GM18505 (cell line): ENCODE measurements around the gene IFNG.
"Not testable (repeated sequence)": the region's sequence is repeated elsewhere in the genome, so short reads cannot be mapped to it uniquely, and the experiment has no call there.

Experiments used
- ATAC-seq: cut with Tn5 transposase; IDR thresholded peaks from one replicate; pipeline ENCODE4 v1.9.1; 2021; ENCODE audit not compliant: unreplicated experiment
- POLR2A ChIP-seq: IDR thresholded peaks from 4 replicates; pipeline ENCODE4 v1.6.1; 2011; ENCODE audit warnings: borderline replicate concordance; ENCODE audit not compliant: insufficient read depth, insufficient read length; ENCODE audit errors: extremely low read depth

IFNG gene

GRCh38 chr12:68159681-68160304 is at the start of gene IFNG:
IFNG (minus strand) TSS chr12:68159740; CDS start chr12:68159615, 125 bp downstream.
- no peak for TF ChIP-seq POLR2A
- no peak for ATAC-seq

DNA sequence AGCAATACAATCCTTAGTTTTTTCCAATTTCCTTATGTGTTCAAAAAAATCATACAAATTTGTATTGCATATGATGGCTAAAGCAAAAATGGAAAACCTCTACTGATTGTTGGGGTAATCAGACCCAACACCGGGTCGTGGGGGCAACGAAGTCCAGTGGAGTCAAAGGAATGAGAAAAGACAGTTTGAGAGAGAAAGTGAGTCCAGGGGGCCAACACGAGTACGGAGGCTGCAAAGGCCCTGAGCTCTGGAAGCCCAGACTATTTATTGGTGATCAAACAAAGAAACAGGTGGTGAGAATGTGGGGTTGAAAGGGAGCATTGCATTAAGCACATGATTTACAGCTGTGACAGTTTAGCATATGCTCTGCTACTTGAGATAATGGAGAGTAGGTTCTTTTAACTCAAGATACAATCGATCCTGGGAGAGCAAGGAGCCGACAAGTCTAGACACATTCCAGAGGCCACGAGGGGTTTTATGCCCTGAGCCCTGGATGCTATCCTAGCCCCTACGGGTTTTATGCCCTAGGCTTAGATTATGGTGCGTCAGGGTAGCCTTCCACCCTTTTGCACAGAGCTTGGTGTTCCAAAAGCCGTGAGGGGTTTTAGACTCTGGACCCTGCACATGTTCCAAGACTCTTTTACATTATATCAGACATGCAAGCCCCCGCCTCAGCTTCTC is 49.6 kb upstream of the IFNG start:
- ATAC-seq, result not testable (repeated sequence)

DNA sequence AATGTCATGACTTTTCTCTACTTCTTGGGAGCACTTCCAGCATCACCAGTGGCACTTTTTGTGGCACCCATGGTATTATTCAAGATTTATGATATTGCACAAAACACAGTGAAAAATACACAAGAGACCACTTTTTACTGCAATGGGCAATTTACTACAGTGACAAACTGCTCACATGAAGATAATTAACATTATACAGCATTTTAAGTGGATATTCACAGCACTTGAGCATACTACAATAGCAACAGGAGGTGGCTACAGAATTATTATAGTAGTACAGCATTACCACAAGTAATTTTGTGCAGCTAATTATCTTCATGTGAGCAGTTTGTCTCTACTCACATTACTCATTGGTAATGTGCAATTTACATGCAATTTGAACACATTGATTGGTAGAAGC is 47.7 kb upstream of the IFNG start:
- TF ChIP-seq POLR2A, result no peak
- no peak for ATAC-seq

DNA sequence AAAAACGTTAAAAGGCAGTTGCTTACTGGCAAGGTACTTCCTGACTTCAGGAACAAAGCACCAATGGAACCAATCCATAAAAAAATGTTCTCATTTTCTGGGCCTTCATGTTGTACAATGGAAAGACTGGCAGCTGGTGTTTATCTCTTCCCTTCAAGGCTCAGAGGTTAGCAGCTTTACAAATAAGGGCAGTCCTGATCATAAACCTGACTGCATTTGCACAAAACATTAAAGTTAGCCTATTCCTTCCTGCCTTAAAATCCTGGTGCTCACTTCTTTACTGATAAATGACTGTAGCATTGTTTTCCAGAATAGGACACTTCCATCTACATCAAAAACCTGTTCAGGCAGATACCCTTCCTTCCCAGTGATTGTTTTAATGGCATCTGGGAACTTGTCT is 46.9 kb upstream of the IFNG start:
- ATAC-seq, result no peak

DNA sequence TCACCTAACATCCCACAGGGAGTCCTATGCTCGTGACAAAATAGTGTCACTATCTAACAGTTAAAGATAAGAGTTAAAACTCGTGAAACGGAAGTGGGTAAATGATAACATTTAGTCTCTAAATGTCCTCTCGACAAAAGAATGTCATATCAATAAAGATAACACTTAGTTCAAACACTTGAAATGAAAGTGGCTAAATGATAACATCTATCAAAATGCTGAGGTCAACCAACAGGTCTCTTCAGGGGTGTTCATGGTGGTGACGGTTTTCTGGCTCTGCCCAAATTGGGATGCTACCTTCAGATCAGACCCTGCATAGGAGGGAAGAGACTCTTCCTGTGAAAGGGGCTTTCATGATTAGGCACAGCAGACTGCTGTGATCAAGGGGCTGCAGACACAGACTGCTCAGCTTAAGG is 43.9 kb upstream of the IFNG start:
- TF ChIP-seq POLR2A, result no peak
- no peak for ATAC-seq

More for the DNA sequence above, 46.9 kb upstream of the IFNG start:
- no peak for TF ChIP-seq POLR2A

DNA sequence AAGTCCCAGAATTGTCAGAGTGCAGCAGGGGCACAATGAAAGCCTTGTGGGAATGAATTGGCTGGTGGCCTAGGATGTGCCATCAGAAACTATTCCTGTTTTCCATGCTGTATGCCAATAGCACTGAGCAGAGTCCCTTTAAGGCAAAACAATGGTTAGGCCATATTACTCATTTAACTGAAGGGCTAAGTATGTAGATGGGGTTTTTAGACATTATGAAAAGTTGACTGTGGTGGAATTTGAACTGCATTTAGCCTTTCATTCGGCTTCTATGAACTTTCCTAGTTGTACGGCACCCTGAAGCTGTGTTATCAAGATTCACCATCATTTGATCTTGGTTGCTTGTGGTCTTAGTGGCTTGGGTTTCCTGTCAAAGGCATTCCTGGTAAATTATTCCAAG is 41.3 kb upstream of the IFNG start:
- TF ChIP-seq POLR2A, result no peak
- no peak for ATAC-seq

- ATAC-seq, result no peak
- TF ChIP-seq POLR2A, result no peak
These were observed 39.6 kb upstream of the IFNG start for GRCh38 chr12:68199127-68199526.

DNA sequence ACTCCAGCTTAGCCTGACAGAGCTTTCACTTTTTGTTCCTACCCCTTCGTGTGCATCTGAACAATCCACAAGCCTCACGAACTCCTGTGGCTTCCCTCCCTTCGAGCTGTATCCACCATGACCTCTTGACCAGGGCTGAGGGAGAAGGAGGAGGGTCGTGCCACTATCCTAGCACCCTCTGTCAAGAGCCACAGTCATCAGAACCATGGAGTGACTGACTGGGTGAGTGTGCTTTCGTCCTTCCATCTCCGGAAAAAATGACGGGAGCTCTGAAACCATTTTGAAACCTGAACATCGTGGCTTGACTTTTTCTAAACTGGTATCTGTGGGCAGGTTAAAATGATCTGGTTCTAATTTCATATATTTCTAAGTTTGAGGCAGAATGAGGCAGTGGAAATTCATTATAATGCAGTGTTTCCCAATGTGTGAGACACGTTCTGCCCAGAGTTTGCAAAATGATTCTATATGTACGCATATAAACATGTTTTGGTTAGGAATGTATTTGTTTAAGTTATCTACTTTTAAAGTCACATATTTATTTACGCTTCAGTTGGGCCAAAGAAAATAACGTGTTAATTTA is 39.1 kb upstream of the IFNG start:
- ATAC-seq, result no peak
- no peak for TF ChIP-seq POLR2A

- ATAC-seq, result no peak
These were observed 30.8 kb upstream of the IFNG start for GRCh38 chr12:68190301-68190700.

DNA sequence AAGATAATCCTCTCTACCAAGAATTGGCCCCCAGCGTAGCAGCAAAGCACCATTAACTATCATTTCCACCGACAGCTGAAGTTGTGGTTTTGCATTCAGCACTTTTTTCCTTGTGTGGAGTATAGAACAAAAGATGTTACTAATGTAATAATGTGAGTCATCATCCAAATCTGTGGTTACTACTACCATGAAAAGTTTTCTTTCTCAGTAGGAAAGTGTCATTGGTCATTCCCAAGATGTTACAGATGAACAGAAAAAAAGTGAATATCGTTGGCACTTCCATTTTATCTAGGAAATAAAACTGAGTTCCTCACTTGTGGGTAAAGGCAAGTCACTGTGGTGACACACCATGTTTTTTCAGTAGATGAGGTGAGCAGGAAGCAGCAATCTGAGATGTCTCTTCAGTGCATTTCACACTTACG is 30.3 kb upstream of the IFNG start:
- no peak for ATAC-seq
- no peak for TF ChIP-seq POLR2A

More at GRCh38 chr12:68190301-68190700, 30.8 kb upstream of the IFNG start:
- no peak for TF ChIP-seq POLR2A

GRCh38 chr12:68185598-68185997 is 26.1 kb upstream of the IFNG start:
- no peak for ATAC-seq
- TF ChIP-seq POLR2A, result no peak

DNA sequence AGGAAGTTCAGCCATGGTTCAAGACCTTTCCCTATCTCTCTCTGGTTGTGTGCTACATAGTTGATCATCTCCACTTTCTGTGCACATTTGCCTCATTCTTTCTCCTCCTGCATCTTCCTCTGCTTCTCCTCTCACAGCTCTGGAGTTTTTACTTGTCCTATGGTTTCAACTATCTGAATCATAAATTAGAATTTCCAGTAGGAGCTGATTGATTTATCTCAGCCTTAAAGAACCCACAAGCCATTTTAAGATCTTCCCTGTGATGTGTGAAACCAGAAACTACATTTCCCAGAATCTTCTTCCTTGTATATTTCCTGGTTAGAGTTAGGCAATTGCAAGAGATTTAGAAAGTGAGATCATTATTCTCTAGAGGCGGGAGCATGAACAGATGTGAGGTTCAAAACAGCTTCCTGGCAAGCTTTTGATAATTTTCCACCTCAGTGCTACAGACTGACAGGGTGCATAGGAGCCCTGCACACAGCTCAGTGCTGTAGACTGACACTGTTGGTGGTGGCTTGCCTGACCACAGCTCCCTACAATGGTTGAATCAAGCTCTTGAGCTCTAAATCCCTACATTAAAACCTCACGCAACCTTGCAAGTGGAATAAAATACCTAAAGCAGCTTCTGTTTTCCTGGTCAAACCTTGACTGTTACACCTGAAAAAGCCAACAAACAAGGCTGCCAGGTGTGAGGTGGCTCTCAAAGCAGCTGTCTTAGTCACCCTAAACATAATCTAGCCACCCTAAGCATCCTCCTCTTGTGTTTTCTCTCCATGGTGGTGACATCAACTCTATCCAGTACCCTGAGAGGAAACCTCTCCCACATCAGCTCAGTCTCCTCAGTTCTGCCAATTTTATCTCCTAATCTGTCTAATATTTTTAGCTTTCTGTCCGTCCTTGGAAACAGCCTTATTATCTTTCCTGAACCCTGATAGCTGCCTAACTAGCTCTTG is 21.5 kb upstream of the IFNG start:
- no peak for TF ChIP-seq POLR2A
- ATAC-seq, result peak; percentile 70

GRCh38 chr12:68178774-68179439 is 19.4 kb upstream of the IFNG start:
- no peak for TF ChIP-seq POLR2A
- no peak for ATAC-seq
